A673 (cell line): Measurements from ENCODE around the gene SDHA.

Experiments
- CTCF ChIP-seq: fragments of 300-800, 200-600 bp; sonication (generic); conservative IDR thresholded peaks from 2 replicates; pipeline ENCODE4 v1.5.1; 2017; ENCODE audit warnings: low read depth, mild to moderate bottlenecking, antibody characterized with exemption, low read length, moderate library complexity, mixed read lengths
- EZH2 ChIP-seq: fragments of 200-600 bp; sonication (generic); IDR thresholded peaks from 2 replicates; pipeline ENCODE4 v1.6.1; 2017; ENCODE audit warnings: borderline replicate concordance, low read depth, mild to moderate bottlenecking, mixed read lengths, antibody characterized with exemption, low read length; ENCODE audit not compliant: poor library complexity, severe bottlenecking

DNA sequence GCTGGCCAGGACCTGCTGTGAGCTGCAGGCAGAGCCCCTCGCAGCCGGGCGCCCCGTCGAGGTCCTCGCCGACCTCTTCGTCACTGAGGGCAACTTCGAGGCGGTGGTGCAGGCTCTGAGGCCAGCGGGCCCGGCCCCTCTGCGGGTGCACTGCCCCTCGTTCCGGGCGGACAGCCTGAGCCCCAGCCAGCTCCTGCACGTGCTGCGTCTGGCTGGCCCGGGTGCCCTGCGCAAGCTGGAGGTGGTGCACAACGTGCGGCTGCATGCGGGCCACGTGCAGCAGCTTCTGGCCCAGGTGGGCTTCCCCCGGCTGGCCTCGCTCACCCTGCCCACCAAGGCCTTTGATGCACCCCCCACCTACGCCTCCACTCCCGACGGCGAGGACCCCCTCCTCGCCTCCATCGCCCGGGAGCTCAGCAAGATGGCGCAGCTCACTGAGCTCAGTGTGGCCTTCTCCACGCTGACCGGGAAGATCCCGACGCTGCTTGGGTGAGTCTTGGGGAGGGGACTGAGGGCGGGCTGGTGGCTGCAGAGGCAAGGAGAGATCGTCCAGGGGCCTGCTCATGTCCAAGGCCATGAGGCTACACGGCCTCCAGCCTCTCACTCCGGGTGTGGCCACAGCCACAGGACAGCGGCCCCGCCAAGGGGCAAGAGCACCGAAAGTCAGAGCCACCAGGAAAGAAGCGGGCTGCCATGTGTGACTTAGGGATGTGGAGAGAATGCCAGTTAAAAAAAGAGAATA is 26.0 kb upstream of the SDHA start:
- TF ChIP-seq EZH2 (no peak), CTCF (no peak)
